Activated T-cell treated with anti-CD3 and anti-CD28 coated beads, Interleukin-2, amount 50 U/mL, for 24 hours (primary cell): ENCODE measurements around the gene TRMT11.
"Not testable (repeated sequence)": the region's sequence is repeated elsewhere in the genome, so short reads cannot be mapped to it uniquely, and the experiment has no call there.

Experiments
- DNase-seq: peaks from one replicate; pipeline ENCODE4 v3.0.0-alpha.2; 2020
- H3K27ac Mint-ChIP-seq: 2 replicates; pipeline ENCODE4 v1.8.0; 2020; ENCODE audit warnings: mild to moderate bottlenecking, mixed read lengths
- H3K27me3 Mint-ChIP-seq: 2 replicates; pipeline ENCODE4 v1.8.0; 2020; ENCODE audit warnings: mixed read lengths
- H3K36me3 Mint-ChIP-seq: 2 replicates; pipeline ENCODE4 v1.8.0; 2020; ENCODE audit warnings: low read depth, mixed read lengths
- H3K4me1 Mint-ChIP-seq: 2 replicates; pipeline ENCODE4 v1.8.0; 2020; ENCODE audit warnings: low read depth, mixed read lengths
- H3K4me3 Mint-ChIP-seq: 2 replicates; pipeline ENCODE4 v1.8.0; 2020; ENCODE audit warnings: mild to moderate bottlenecking, moderate library complexity, mixed read lengths
- H3K9me3 Mint-ChIP-seq: 2 replicates; pipeline ENCODE4 v1.8.0; 2020; ENCODE audit warnings: mixed read lengths

The TRMT11 gene

GRCh38 chr6:125950716-125951115 is 35.6 kb upstream of the TRMT11 start:
- H3K4me3 Mint-ChIP-seq, H3K9me3 Mint-ChIP-seq, DNase-seq, H3K27ac Mint-ChIP-seq, H3K27me3 Mint-ChIP-seq, H3K36me3 Mint-ChIP-seq, H3K4me1 Mint-ChIP-seq: not testable (repeated sequence)

- Mint-ChIP-seq H3K27ac (no peak overlapping the region), H3K9me3 (no peaks in the 10 kb centered on the region), H3K27me3 (peaks cover 4% of the 10 kb centered on the region), H3K4me1 (peaks cover 8% of the 10 kb centered on the region), H3K4me3 (no peak overlapping the region), H3K36me3 (no peaks in the 10 kb centered on the region)
- DNase-seq, result no peak
Measured at GRCh38 chr6:125951323-125951722, 35.0 kb upstream of the TRMT11 start.

- peaks cover 7% of the 10 kb centered on the region for H3K4me1 Mint-ChIP-seq
- no peaks in the 10 kb centered on the region for H3K9me3 Mint-ChIP-seq
- H3K36me3 Mint-ChIP-seq, result no peaks in the 10 kb centered on the region
- no peak overlapping the region for H3K4me3 Mint-ChIP-seq
- no peak overlapping the region for H3K27ac Mint-ChIP-seq
- DNase-seq, result no peak
- H3K27me3 Mint-ChIP-seq, result peaks cover 4% of the 10 kb centered on the region
Measured at GRCh38 chr6:125952764-125953501, 33.4 kb upstream of the TRMT11 start.

- Mint-ChIP-seq H3K27ac (no peak overlapping the region), H3K4me1 (peaks cover 7% of the 10 kb centered on the region), H3K36me3 (no peaks in the 10 kb centered on the region), H3K27me3 (peaks cover 4% of the 10 kb centered on the region), H3K4me3 (no peak overlapping the region), H3K9me3 (no peaks in the 10 kb centered on the region)
- no peak for DNase-seq
Measured at GRCh38 chr6:125953502-125953875, 32.9 kb upstream of the TRMT11 start.

- Mint-ChIP-seq H3K4me1 (peaks cover 7% of the 10 kb centered on the region), H3K27ac (no peak overlapping the region), H3K9me3 (no peaks in the 10 kb centered on the region), H3K4me3 (no peak overlapping the region), H3K36me3 (no peaks in the 10 kb centered on the region), H3K27me3 (peaks cover 4% of the 10 kb centered on the region)
- DNase-seq, result no peak
Measured at GRCh38 chr6:125954735-125955339, 31.5 kb upstream of the TRMT11 start.

- no peaks in the 10 kb centered on the region for H3K9me3 Mint-ChIP-seq
- peaks cover 3% of the 10 kb centered on the region for H3K36me3 Mint-ChIP-seq
- H3K4me3 Mint-ChIP-seq, result no peak overlapping the region
- no peak overlapping the region for H3K27ac Mint-ChIP-seq
- peaks cover 4% of the 10 kb centered on the region for H3K27me3 Mint-ChIP-seq
- peaks cover 9% of the 10 kb centered on the region for H3K4me1 Mint-ChIP-seq
- no peak for DNase-seq
Measured at GRCh38 chr6:125955973-125956372, 30.4 kb upstream of the TRMT11 start.

- Mint-ChIP-seq H3K27ac (no peak within 1 kb of the TSS), H3K36me3 (peaks cover 6% of the 10 kb centered on the region), H3K27me3 (peaks cover 4% of the 10 kb centered on the region), H3K4me3 (no peak within 1 kb of the TSS), H3K9me3 (no peaks in the 10 kb centered on the region), H3K4me1 (peaks cover 13% of the 10 kb centered on the region)
- peak; percentile 99 for DNase-seq
Measured at GRCh38 chr6:125956506-125957390, 29.6 kb upstream of the TRMT11 start, which contains the start of gene HINT3. HINT3 (plus strand) TSS chr6:125956770; CDS start chr6:125956978, 208 bp downstream.

- peaks cover 15% of the 10 kb centered on the region for H3K4me1 Mint-ChIP-seq
Measured at GRCh38 chr6:125957391-125957693, 29.0 kb upstream of the TRMT11 start.

GRCh38 chr6:125957845-125958244 is 28.5 kb upstream of the TRMT11 start:
- Mint-ChIP-seq H3K27ac (no peak overlapping the region), H3K9me3 (no peaks in the 10 kb centered on the region), H3K4me3 (no peak overlapping the region), H3K36me3 (peaks cover 6% of the 10 kb centered on the region), H3K4me1 (peaks cover 17% of the 10 kb centered on the region), H3K27me3 (no peaks in the 10 kb centered on the region)
- DNase-seq, result no peak

More at GRCh38 chr6:125957391-125957693, 29.0 kb upstream of the TRMT11 start:
- no peak for DNase-seq
- Mint-ChIP-seq H3K36me3 (peaks cover 6% of the 10 kb centered on the region), H3K4me3 (no peak overlapping the region), H3K9me3 (no peaks in the 10 kb centered on the region), H3K27me3 (peaks cover 1% of the 10 kb centered on the region), H3K27ac (no peak overlapping the region)

GRCh38 chr6:125959041-125959440 is 27.3 kb upstream of the TRMT11 start:
- Mint-ChIP-seq H3K9me3 (no peaks in the 10 kb centered on the region), H3K4me3 (no peak overlapping the region), H3K27me3 (no peaks in the 10 kb centered on the region), H3K4me1 (peaks cover 26% of the 10 kb centered on the region), H3K36me3 (peaks cover 6% of the 10 kb centered on the region), H3K27ac (no peak overlapping the region)
- no peak for DNase-seq

GRCh38 chr6:125961117-125961516 is 25.2 kb upstream of the TRMT11 start:
- Mint-ChIP-seq H3K27me3 (no peaks in the 10 kb centered on the region), H3K27ac (no peak overlapping the region), H3K4me3 (no peak overlapping the region), H3K9me3 (no peaks in the 10 kb centered on the region), H3K4me1 (peaks cover 26% of the 10 kb centered on the region), H3K36me3 (peaks cover 7% of the 10 kb centered on the region)
- no peak for DNase-seq

- no peak for DNase-seq
- Mint-ChIP-seq H3K27me3 (no peaks in the 10 kb centered on the region), H3K4me1 (peaks cover 29% of the 10 kb centered on the region), H3K4me3 (no peak overlapping the region), H3K27ac (no peak overlapping the region), H3K36me3 (peaks cover 21% of the 10 kb centered on the region), H3K9me3 (no peaks in the 10 kb centered on the region)
Measured at GRCh38 chr6:125962900-125963497, 23.3 kb upstream of the TRMT11 start.

- Mint-ChIP-seq H3K9me3 (no peaks in the 10 kb centered on the region), H3K27me3 (no peaks in the 10 kb centered on the region), H3K27ac (no peak overlapping the region), H3K4me1 (peaks cover 35% of the 10 kb centered on the region), H3K4me3 (no peak overlapping the region), H3K36me3 (peaks cover 30% of the 10 kb centered on the region)
- no peak for DNase-seq
Measured at GRCh38 chr6:125963817-125964216, 22.5 kb upstream of the TRMT11 start.

GRCh38 chr6:125966569-125966968 is 19.8 kb upstream of the TRMT11 start:
- Mint-ChIP-seq H3K27ac (no peak overlapping the region), H3K27me3 (no peaks in the 10 kb centered on the region), H3K4me3 (no peak overlapping the region), H3K9me3 (no peaks in the 10 kb centered on the region), H3K4me1 (peaks cover 37% of the 10 kb centered on the region), H3K36me3 (peaks cover 35% of the 10 kb centered on the region)
- no peak for DNase-seq
